ENCODE data around the gene PARP1.
A peak's percentile ranks its signal among the peaks of the same experiment; 100 is the strongest.

The PARP1 gene

GRCh38 chr1:226373376-226373775 is 34.5 kb downstream of the PARP1 start:
- no peak for DNase-seq (ENCODE audit: low spot score)

- DNase-seq (ENCODE audit: low spot score) = no peak
Measured at GRCh38 chr1:226372885-226373284, 35.0 kb downstream of the PARP1 start.

GRCh38 chr1:226371866-226372490 is 35.9 kb downstream of the PARP1 start:
- DNase-seq (ENCODE audit: low spot score) = no peak

- DNase-seq (ENCODE audit: low spot score) = no peak
Measured at GRCh38 chr1:226371027-226371694, 36.7 kb downstream of the PARP1 start.

GRCh38 chr1:226370144-226370923 is 37.6 kb downstream of the PARP1 start:
- DNase-seq (ENCODE audit: low spot score) = no peak

- no peak for DNase-seq (ENCODE audit: low spot score)
Measured at GRCh38 chr1:226369110-226369509, 38.8 kb downstream of the PARP1 start.

GRCh38 chr1:226366290-226366689 is 41.6 kb downstream of the PARP1 start:
- no peak for DNase-seq (ENCODE audit: low spot score)

GRCh38 chr1:226365831-226366231 is 42.1 kb downstream of the PARP1 start:
- no peak for DNase-seq (ENCODE audit: low spot score)

- DNase-seq (ENCODE audit: low spot score) = no peak
Measured at GRCh38 chr1:226364901-226365565, 42.9 kb downstream of the PARP1 start.

- no peak for DNase-seq (ENCODE audit: low spot score)
Measured at GRCh38 chr1:226364514-226364899, 43.4 kb downstream of the PARP1 start.

GRCh38 chr1:226363801-226364513 is 43.9 kb downstream of the PARP1 start:
- DNase-seq (ENCODE audit: low spot score) = no peak

- DNase-seq (ENCODE audit: low spot score) = no peak
Measured at GRCh38 chr1:226362891-226363447, 44.9 kb downstream of the PARP1 start.

- DNase-seq (ENCODE audit: low spot score) = no peak
Measured at GRCh38 chr1:226362361-226362760, 45.5 kb downstream of the PARP1 start.

GRCh38 chr1:226360106-226360746 is 47.7 kb downstream of the PARP1 start:
- DNase-seq (ENCODE audit: low spot score) = no peak

- DNase-seq (ENCODE audit: low spot score) = no peak
Measured at GRCh38 chr1:226357416-226357815, 50.5 kb downstream of the PARP1 start.

GRCh38 chr1:226355669-226356551 is 52.0 kb downstream of the PARP1 start:
- peak; percentile 19 for DNase-seq (ENCODE audit: low spot score)

- no peak for DNase-seq (ENCODE audit: low spot score)
Measured at GRCh38 chr1:226355016-226355415, 52.9 kb downstream of the PARP1 start.

GRCh38 chr1:226353698-226354525 is 54.0 kb downstream of the PARP1 start:
- no peak for DNase-seq (ENCODE audit: low spot score)

- DNase-seq (ENCODE audit: low spot score) = no peak
Measured at GRCh38 chr1:226351709-226352108, 56.2 kb downstream of the PARP1 start.

Data from globus pallidus (tissue), 1 donor.